Pulmonary artery endothelial cell (primary cell): ENCODE data around the gene ARL13B. TPM values are rescaled to one million over a fixed set of nuclear protein-coding genes. Genes with fewer than 3 reads are reported as not detected.
"Not testable (repeated sequence)": the region's sequence is repeated elsewhere in the genome, so short reads cannot be mapped to it uniquely, and the experiment has no call there.

Experiments used
- DNase-seq: peaks from one replicate; pipeline ENCODE4 v3.0.0-alpha.2; 2011; ENCODE audit warnings: low read depth, low spot score
- total RNA-seq: library from RNA; depleted of rRNA; stranded (reverse); fragments of >200 nt; gene quantifications from 2 replicates; pipeline ENCODE4 v1.2.3, GENCODE V29; 2014

ARL13B gene
- total RNA-seq, 1 donor from 2014 or later = 8.8 TPM

DNA sequence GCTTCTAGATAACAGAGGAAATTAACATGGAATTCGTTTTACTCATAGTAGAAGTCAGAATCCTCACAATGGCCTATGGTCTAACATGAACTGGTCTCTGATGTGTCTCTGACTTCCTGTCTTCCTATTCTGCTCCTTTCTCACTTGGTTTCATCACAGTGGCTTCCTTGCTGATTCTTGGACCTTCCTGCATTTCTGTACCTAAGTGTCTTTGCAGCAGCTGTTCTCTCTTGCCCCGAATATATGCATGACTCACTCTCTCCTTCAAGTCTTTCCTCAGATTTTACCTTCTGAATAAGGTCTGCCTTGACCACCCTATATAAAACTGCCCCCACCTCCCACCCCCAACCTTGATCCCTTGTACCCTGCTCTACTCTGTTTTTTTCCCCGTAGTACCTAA lies 14.1 kb downstream of the ARL13B start:
- no peak for DNase-seq

DNA sequence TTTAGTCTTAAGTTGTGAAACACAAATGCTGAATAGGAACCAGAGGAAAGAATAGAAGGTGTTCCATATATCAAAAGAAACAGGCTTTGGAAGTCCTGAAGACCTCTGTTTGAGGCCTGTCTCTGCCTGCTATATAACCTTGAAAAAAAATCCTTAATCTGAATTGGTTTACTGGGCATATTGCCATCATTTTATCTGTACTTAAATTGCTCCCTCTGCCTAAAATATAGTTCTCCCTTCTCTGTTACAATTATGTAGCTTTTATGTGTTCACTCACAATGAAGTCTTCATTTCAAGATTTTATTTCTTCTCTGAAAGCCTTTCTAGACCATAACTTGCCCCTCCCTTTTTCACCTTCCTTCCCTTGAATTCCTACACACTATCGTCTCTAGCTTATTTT lies 21.2 kb downstream of the ARL13B start:
- DNase-seq = no peak

DNA sequence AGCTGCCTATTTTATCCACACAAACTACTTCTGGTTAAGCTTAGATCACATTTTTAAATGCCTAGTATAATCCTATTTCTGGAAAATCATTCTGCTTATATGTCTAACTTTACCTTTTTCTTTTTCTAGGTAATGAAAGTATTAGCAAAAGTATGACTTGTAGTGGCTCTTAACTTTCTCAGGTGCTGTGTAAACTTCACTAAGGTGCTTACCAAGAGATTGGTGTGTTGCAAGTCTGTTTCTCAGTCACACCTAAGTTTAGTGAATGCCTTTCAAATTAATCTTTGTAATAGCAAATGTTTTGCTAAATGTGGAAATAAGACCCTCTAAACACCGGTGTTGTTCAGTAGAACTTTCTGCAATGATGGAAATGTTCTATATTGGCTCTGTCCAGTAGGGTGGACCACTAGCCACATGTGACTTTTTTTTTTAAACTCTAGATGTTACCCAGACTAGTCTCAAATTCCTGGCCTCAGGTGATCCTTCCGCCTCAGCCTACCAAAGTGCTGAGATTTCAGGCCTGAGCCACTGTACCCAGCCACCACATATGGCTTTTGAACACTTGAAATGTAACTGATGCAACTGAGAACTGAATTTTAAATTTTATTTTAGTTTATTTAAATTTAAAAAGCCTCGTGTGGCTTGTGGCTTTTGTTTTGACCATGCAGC lies 22.0 kb downstream of the ARL13B start:
- no peak for DNase-seq

DNA sequence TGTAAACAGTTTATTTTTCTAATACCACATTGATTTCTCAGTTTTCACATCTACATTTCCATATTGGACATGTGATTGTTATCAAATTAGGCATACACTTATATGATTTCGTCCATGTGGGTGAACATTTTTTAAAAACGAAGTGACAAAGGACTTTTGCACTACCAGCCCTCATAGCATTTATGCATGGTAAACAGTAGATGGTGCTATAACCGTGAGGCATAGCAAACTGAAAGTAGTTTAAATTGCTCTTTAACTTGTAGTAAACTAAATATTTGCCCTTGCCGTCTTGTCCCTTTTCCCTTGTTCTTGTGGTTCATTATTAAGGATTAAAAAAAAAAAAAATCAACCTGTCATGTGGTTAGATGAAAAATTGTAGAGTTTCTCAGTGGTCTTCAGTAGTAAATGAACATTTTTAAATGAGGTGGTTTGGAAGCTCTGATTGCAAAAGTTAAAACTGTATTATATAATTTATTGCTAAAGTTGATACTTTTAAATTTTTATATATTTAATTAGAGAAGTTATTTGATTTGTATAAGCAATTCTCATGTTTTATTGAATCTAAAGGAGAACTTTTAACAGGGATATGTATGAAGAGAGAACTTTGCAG lies 24.5 kb downstream of the ARL13B start:
- DNase-seq = peak; percentile 35

DNA sequence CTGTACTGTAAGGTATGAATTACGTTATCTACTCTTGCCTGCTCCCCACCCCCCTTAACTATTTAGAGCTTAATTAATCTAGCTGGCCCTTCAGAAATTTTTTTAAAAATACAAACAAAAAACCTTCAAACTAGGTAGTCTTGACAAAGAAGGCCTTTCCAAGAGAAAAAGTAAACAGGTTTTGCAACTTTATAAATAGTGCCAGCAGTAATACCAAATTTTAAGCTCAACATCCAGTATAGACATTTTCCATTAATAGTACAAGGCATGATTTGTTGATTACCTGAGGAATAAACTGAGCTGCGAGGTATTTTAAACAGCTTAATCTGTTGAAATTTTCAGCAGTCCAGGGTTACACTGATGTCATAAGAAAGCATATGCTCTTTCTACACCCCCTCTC lies 28.3 kb downstream of the ARL13B start:
- no peak for DNase-seq

DNA sequence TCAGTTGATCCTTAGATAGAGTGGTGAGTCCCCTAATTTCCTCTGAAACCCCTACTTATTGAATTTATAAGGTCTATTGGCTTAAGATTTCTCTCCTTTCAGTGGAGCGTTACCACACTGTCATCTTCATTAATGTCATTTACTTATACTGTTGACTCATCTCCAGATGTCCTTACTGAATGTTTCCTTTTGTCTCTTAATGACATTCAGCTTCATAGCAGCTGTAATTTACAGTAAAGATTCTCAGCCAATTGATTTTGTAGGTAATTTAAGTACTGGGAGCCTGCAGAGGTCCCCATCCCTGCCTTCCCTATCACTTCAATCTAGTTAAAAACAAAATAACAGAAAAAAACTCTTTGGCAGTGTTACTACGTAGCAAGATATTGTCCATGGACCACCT lies 29.7 kb downstream of the ARL13B start:
- no peak for DNase-seq

DNA sequence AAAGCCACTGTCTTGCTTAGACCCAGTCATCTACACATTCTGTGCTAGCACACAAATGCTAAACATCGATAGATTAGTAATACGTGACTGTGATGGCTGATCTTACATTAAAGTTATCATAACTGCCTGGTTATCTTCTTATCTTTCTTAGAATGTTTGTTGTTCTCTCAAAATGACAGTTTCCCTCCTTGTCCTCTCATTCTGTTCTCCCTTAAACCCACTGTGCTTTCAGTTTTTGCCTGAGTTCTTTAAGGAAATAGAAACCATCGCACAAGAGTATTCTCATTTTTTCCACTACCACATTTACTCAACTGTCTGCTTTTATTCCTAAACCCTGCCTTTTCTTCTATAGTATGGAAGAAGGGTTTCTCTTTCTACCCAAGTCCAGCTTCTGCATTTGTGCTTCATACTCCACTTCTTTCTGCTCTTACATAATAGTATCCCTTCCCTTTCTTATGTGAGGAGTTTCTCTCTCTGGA lies 31.3 kb downstream of the ARL13B start:
- no peak for DNase-seq

DNA sequence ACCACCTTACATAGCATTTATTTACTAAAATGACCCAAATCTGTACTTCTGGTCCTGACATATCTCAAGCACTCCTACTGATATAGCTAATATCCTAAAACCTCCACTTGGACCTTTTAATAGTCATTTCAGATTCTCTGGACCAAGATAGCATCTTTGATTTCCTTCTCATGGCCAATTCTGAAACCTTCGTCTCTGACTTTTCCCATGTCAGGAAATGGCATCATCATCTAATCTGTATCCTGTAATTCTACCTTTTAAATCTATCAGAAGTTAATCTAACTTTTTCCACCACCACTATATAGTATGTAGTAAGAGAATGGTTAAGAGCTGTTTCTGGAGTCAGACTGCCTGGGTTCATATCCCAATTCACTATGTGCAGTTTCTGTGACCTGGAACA lies 32.2 kb downstream of the ARL13B start:
- DNase-seq = no peak

DNA sequence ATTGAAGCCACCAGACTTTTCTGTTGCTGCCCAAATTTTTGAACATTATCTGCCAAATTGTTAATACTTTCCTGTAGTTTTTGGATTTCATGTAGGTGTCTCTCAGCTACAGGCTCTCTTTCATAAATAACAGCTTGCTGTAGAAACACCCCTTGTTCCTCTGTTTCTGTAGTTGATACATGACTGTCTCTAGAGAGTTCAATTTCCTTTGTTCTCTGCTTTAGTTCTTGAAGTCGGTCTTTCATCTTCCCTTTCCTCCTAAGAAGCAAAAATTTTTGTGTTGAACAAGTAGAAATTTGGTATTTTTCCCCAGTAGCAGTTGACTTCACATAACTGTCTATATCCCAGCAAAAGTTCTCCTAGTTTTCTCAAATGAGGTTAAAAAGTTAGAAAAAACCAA lies 35.1 kb downstream of the ARL13B start:
- no peak for DNase-seq

DNA sequence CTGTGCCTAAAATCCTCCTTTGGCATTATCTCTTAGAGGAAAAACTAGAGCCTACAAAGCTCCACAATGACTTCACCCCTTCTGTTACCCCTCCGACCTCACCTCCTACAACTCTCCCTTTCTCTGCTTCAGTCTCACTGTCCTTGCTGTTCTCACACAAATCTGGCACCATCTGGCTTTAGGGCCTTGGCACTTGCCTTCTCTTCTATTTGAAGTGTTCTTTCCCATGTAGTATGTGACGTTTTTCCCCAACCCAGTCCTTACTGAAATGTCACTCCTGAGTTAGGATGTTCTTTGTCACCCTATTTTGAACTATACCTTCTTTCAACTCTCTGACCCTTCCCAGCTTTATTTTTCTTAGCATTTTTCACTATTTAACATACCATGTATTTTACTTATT lies 39.7 kb downstream of the ARL13B start:
- DNase-seq = no peak

DNA sequence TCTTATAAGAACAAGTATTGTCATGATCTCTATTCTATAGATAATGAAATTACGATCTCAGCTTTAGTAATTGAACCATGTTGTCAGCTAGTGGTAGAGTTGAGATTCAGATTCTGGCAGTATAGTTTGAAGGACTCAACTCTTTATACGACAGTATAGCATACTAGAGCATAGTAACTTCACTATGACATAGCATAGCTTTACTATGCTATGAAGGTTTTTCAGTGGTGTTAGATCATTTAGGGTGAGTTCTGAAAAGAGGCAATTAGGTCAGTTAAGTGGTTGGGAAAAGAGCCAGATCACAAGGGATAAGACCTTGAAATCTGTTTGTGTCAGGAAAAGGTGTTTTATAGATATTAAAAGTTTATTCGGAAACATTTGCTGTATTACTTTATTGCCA lies 40.3 kb downstream of the ARL13B start:
- no peak for DNase-seq

DNA sequence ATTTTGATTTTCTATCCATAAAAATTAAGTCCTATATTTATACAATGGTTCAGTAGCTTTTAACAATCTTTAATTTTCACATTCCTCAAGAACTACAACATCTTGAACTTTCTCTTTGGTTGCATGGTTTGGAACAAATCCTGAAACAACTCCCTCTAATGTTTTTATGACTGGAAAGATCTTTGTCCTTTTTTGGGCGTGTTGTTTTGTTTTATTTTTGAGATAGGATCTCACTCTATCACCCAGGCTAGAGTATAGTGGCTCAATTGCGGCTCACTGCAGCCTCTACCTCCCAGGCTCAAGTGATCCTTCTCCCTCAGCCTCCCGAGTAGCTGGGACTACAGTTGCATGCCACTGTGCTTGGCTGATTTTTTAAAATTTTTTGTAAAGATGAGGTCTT lies 44.4 kb downstream of the ARL13B start:
- no peak for DNase-seq

DNA sequence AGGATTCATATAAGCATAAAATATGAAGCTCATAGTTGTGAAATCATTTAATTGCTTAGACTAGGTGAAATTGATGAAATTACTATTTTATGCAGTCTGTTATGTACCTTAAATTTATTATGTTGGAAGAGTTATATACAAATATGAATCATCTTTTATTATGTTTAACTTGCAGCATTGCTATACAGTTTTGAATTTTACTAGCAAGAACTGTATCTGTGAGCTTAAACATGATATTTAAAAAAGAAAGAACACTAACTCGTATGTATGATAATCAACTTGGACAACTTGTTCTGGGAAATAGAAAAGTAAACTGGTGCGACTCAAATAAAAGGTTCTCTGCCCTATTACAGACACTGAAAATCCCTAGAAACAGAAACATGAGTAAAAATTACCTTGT lies 46.7 kb downstream of the ARL13B start:
- no peak for DNase-seq

DNA sequence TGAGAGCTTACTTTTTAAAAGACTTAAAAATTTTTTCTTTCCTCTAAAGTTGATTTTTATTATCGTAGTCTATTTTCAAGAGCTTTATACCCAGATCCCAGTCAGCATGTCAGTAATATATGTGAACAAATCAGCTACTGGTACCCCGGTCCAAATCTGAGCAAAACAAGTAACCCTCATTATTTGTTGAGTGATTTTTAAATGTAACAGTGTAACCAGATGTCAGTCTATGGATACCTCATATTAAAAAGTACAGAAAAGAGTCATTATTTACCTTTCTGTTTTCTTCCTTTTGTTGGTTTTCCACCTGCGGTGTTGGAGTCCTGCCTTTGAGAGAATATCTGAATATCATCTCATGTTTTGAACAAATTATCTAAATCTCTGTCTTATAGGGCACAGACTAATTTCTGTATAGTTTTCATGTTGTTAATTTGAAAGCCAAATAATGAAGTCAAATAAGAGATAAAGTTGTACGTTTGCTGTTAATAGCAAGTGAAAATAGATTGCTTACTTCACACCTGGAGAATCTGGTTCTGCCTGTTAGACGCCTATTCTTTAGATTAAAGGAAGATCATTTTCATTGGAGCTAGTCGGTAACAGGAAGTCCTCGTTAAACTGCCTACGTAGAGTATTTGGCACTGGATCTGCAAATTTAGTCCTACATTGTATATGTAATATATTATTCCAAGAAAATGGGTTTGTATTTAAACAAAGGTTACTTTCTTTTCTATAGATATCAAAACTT lies 48.3 kb downstream of the ARL13B start, which contains the start of gene STX19:
Gene STX19 (minus strand): TSS at position 505 of the 745 bp plus-strand sequence. CDS start 13,328 bp downstream, outside the sequence.
- DNase-seq = no peak

DNA sequence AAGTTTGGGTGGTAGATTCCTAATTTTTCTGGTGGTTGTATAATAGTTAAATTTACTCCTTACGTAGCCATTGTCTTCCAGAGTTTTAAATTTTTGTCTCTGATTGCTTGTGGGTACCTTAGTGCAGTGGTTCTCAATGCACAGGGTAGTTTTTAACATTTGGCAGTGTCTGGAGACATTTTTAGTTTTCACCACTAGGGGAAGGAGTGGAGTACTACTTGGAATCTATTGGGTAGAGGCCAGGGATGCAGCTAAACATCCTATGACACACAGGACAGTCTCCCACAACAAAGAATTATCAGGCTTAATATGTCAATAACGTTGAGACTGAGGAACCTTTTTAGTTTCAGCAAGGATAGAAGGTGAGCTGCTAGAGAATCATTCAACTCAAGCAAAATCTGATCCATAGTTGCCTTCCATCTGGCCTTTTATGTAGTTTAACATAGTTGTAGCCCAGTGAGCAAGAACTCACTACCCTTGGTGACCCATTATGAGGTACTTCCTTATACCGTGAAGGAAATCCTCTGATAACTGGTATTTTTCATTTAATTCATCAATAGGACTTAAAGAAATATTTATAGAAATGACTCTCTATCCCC lies 57.1 kb downstream of the ARL13B start:
- DNase-seq = no peak

DNA sequence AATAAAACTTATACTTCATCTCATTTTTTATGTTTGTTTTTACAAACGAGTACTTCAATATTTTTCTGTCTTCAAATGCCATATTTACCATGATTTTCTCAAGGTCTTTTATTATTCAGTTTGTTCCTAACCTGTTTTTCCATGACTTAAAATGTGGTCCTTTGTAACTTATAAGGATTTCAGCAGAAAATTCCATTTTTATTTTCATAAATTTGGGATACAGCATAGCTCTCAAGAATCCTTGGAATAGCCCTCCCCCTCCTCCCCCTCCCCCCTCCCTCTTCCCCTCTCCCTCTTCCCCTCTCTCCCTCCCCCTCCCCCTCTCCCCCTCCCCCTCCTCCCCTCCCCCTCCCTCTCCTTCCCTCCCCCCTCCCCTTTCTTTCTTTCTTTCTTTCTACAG lies 63.3 kb downstream of the ARL13B start:
- DNase-seq = no peak

DNA sequence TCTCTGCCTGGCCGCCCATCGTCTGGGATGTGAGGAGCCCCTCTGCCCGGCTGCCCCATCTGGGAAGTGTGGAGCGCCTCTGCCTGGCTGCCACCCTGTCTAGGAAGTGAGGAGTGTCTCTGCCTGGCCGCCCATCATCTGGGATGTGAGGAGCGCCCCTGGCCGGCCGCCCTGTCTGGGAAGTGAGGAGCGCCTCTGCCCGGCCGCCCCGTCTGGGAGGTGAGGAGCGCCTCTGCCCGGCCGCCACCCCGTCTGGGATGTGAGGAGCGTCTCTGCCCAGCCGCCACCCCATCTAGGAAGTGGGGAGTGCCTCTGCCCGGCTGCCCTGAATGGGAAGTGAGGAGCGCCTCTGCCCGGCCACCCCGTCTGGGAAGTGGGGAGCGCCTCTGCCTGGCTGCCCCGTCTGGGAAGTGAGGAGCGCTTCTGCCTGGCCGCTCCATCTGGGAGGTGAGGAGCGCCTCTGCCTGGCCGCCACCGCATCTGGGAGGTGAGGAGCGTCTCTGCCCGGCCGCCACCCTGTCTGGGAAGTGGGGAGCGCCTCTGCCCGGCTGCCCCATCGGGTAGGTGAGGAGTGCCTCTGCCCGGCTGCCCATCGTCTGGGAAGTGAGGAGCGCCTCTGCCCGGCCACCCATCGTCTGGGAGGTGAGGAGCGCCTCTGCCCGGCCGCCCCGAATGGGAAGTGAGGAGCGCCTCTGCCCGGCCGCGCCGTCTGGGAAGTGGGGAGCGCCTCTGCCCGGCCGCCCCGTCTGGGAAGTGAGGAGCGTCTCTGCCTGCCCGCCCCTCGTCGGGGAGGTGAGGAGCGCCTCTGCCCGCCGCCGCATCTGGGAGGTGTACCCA lies 64.4 kb downstream of the ARL13B start:
- DNase-seq = not testable (repeated sequence)

DNA sequence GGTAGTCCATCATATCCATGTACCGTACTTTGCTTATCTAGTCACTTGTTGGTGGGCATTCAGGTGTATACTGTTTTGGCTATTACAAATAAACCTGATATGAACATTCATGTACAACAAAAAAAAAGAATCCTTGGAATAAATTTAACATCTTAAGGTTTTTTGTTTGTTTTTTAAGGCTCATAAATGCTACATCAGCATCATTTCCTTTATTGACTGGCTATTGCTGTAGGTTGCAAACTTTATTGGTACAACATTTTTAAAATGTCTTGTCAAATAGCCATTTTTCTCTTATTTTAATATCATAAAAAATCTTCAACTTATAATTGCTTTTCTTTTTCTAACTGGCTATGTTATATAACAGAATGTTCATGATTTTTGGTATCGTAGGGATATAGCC lies 66.6 kb downstream of the ARL13B start:
- DNase-seq = no peak

DNA sequence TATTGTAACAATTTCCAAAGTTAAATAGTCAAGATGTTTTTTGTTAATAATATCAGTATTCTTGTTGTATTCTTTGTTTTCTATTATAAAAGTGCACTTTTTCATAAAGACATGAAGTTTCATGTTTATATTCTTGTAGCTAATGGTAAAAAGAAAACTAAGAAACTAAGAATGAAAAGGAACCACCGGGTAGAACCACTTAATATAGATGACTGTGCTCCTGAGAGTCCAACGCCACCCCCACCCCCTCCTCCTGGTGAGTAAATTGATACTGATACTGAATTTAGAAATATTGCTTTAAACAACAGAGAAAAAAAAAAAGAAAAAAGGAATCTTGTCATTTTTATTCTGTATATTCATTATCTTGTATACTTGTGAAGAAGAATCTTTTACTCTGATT lies 69.3 kb downstream of the ARL13B start:
- DNase-seq = no peak

DNA sequence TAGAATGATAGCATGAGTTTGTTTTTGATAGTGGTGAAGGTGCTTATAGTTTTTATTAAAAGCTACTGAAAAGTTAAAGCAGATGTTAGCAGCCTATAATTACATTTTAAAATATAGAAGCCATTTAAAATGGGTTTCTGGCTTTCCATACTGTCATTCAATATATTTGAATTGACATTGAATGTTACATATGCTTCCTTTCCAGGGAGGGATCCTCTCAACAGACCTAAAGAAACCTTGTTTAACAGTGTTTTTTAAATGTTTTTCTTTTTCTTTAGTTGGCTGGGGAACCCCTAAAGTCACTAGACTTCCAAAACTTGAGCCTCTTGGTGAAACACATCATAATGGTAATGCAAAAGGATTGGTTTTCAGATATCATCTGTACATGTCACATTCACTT lies 70.6 kb downstream of the ARL13B start:
- DNase-seq = no peak

DNA sequence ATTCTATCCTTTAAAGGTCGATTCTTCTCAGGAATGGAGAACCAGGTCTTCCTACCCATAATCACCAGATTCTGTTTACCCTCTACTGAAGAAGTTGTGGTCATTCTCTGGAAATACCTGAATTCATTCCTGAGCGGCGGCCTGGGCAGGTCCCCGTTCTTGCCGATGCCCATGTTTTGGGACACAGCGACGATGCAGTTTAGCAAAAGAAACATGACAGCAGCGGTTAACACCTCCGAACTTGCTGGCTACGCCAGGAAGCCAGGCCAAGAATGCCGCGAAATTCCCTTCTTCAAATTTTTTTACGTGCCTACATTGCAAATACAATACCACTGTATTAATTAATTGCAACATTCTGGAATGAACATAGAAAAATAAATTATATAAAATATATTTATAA lies 81.3 kb downstream of the ARL13B start:
- DNase-seq = no peak
